Endodermal cell (in vitro differentiated cells): ENCODE data around the gene UROD. TPM values are rescaled to one million over a fixed set of nuclear protein-coding genes. Genes with fewer than 3 reads are reported as not detected.

Experiments
- DNase-seq: peaks from one replicate; pipeline ENCODE4 v3.0.0-alpha.2; 2017
- H3K27ac ChIP-seq: 2 replicates; pipeline ENCODE4 v1.5.1; 2013; ENCODE audit warnings: mild to moderate bottlenecking, low read depth, low read length, moderate library complexity
- H3K27me3 ChIP-seq: 2 replicates; pipeline ENCODE4 v1.6.1; 2013; ENCODE audit warnings: mild to moderate bottlenecking, low read length, moderate library complexity; ENCODE audit not compliant: insufficient read depth, control insufficient read depth, poor library complexity, severe bottlenecking
- H3K36me3 ChIP-seq: 2 replicates; pipeline ENCODE4 v1.7.0; 2013; ENCODE audit warnings: mild to moderate bottlenecking, low read length, moderate library complexity; ENCODE audit not compliant: control insufficient read depth, insufficient read depth
- H3K4me1 ChIP-seq: one replicate; pipeline ENCODE4 v1.7.0; 2013; ENCODE audit warnings: low read length; ENCODE audit not compliant: control insufficient read depth, insufficient read depth
- H3K4me3 ChIP-seq: 2 replicates; pipeline ENCODE4 v1.5.1; 2013; ENCODE audit warnings: mild to moderate bottlenecking, low read length, moderate library complexity
- H3K9ac ChIP-seq: 2 replicates; pipeline ENCODE4 v1.6.1; 2013; ENCODE audit warnings: mild to moderate bottlenecking, low read length, moderate library complexity; ENCODE audit not compliant: poor library complexity, severe bottlenecking; ENCODE audit errors: extremely low read depth
- H3K9me3 ChIP-seq: 2 replicates; pipeline ENCODE4 v1.6.1; 2013; ENCODE audit warnings: mild to moderate bottlenecking, low read length, moderate library complexity; ENCODE audit not compliant: control insufficient read depth
- H3K27ac Mint-ChIP-seq: 2 replicates; pipeline ENCODE4 v1.8.0; 2020; ENCODE audit warnings: mixed read lengths
- H3K27me3 Mint-ChIP-seq: 2 replicates; pipeline ENCODE4 v1.8.0; 2021; ENCODE audit warnings: mild to moderate bottlenecking, mixed read lengths; ENCODE audit not compliant: insufficient read depth
- H3K36me3 Mint-ChIP-seq: 2 replicates; pipeline ENCODE4 v1.8.0; 2020; ENCODE audit warnings: low read depth, mixed read lengths
- H3K4me1 Mint-ChIP-seq: 2 replicates; pipeline ENCODE4 v1.8.0; 2020; ENCODE audit warnings: mixed read lengths
- H3K4me3 Mint-ChIP-seq: 2 replicates; pipeline ENCODE4 v1.8.0; 2020; ENCODE audit warnings: mild to moderate bottlenecking, moderate library complexity, mixed read lengths
- H3K9me3 Mint-ChIP-seq: 2 replicates; pipeline ENCODE4 v1.8.0; 2020; ENCODE audit warnings: mild to moderate bottlenecking, mixed read lengths
- WGBS, 2 experiments: methylation state at CpG; one replicate each; pipeline versions ENCODE4 v1.1.5 to v1.1.7; 2013; ENCODE audit warnings: missing lambda C conversion rate in 2 of 2, mixed read lengths in 1 of 2; ENCODE audit not compliant: insufficient coverage in 1 of 2, insufficient read length in 1 of 2; 5-methylcytosine and 5-hydroxymethylcytosine counted together
- total RNA-seq, 2 donors: library from RNA; stranded (reverse); fragmentation: NEBNext Ultra II Directional in 1 of 2; extraction: Animal tissue kit (Norgen Biotek cat#: 25700) in 1 of 2; gene quantifications; 2 replicates in 1 of 2; 3 replicates in 1 of 2; pipeline ENCODE4 v1.2.1, GENCODE V29; 2021
- TF ChIP-seq, protein P1 (sequence below): fragments of 200-600 bp; sonication (generic); conservative IDR thresholded peaks from 2 replicates; pipeline ENCODE4 v1.5.0; 2021; ENCODE audit warnings: antibody characterized with exemption, mild to moderate bottlenecking

The UROD gene
- total RNA-seq, 2 donors from 2014 or later = 86.8 to 107 TPM

DNA sequence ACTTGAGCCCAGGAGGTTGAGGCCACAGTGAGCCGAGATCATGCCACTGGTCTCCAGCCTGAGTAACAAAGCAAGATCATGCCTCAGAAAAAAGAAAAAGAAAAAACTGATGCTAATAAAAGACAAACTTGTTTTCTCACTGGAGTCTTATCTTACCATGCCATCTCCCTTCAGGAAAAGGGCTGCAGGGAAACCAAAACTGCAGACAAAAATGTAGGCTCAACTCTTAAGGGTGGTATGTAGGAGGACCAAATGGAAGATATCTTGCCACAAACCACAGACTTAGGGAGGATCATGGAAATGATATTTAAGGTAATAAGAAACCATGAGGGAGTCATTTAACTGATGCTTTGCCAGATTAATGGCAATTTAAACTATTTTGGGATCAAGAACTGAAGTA lies 32.9 kb downstream of the UROD start:
- H3K36me3 Mint-ChIP-seq = peaks cover 11% of the 10 kb centered on the region
- H3K27ac Mint-ChIP-seq = no peak overlapping the region
- no peak overlapping the region for H3K9ac ChIP-seq
- peaks cover 4% of the 10 kb centered on the region for H3K9me3 ChIP-seq
- peaks cover 8% of the 10 kb centered on the region for H3K4me1 ChIP-seq
- peaks cover 5% of the 10 kb centered on the region for H3K4me1 Mint-ChIP-seq
- H3K4me3 Mint-ChIP-seq = no peak overlapping the region
- no peak for DNase-seq
- no peaks in the 10 kb centered on the region for H3K27me3 Mint-ChIP-seq
- WGBS, 2 experiments = 96 to 100% methylated on average over 1 of the region's 1 CpG
- H3K36me3 ChIP-seq = peaks cover 60% of the 10 kb centered on the region
- TF ChIP-seq, protein P1, sequence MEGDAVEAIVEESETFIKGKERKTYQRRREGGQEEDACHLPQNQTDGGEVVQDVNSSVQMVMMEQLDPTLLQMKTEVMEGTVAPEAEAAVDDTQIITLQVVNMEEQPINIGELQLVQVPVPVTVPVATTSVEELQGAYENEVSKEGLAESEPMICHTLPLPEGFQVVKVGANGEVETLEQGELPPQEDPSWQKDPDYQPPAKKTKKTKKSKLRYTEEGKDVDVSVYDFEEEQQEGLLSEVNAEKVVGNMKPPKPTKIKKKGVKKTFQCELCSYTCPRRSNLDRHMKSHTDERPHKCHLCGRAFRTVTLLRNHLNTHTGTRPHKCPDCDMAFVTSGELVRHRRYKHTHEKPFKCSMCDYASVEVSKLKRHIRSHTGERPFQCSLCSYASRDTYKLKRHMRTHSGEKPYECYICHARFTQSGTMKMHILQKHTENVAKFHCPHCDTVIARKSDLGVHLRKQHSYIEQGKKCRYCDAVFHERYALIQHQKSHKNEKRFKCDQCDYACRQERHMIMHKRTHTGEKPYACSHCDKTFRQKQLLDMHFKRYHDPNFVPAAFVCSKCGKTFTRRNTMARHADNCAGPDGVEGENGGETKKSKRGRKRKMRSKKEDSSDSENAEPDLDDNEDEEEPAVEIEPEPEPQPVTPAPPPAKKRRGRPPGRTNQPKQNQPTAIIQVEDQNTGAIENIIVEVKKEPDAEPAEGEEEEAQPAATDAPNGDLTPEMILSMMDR = no peak
- H3K27ac ChIP-seq = no peak overlapping the region
- H3K9me3 Mint-ChIP-seq = no peaks in the 10 kb centered on the region
- no peak overlapping the region for H3K4me3 ChIP-seq
- H3K27me3 ChIP-seq = no peaks in the 10 kb centered on the region

DNA sequence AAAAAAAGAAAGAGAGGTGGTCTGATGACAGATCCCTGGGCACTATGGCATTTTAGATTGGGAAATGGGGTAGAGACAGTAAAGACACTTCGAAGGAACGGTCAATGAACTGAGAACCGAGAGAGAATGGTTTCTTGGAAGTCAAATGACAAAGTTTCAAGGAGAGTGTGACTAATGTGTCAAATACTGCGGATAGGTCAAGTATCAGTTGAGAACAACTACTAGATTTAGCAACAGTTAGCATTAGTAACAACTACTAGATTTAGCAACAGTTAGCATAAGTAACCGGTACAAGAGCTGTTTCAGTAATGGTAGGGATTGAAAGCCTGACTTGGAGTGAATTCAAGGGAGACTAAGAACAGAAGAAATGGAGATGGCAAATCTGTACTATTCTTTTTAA lies 35.0 kb downstream of the UROD start:
- Histone ChIP-seq H3K4me1 (peaks cover 8% of the 10 kb centered on the region), H3K36me3 (peaks cover 67% of the 10 kb centered on the region), H3K9ac (no peak overlapping the region), H3K4me3 (no peak overlapping the region), H3K9me3 (peaks cover 4% of the 10 kb centered on the region), H3K27ac (no peak overlapping the region), H3K27me3 (no peaks in the 10 kb centered on the region)
- TF ChIP-seq, protein P1 = no peak
- no peaks in the 10 kb centered on the region for H3K9me3 Mint-ChIP-seq
- WGBS, 2 experiments = 91 to 100% methylated on average over 5 of the region's 5 CpGs
- H3K4me3 Mint-ChIP-seq = no peak overlapping the region
- peaks cover 11% of the 10 kb centered on the region for H3K36me3 Mint-ChIP-seq
- no peak for DNase-seq
- H3K27ac Mint-ChIP-seq = no peak overlapping the region
- no peaks in the 10 kb centered on the region for H3K27me3 Mint-ChIP-seq
- H3K4me1 Mint-ChIP-seq = peaks cover 5% of the 10 kb centered on the region

DNA sequence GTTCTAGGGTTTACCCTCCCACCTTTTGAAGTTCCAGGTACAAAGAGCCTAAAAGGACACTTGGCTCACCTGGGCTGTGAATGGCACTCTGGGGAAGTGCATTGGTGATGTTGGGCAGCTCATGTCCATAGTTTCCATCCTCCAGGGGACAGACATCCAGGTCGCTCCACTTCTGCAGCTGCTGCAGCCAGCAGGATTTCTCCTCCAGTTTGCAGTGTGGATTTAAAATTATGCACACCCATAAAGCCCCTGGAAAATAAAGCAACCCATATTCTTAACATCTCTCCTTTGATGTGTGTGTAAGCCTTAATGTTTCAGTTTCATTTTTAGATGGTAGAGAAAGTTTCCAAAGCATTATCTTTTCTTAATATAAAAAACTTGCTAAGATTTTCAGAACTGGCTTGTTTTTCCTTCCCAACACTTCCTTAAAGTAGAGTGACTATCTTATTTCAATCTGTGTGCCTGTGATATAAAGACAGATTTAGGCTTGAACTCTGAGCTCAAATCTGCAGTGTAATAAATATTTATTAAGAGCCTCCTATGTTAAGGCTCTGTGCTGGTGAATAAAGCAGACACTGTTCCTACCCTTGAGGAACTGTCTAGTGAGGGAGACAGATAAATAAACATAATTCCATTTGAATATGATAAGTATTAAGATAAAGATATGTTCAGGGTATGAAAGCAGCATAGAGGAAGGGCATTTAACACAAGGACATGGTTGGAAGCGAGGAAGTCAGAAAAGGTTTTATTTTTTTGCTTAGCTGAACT lies 39.1 kb downstream of the UROD start:
- WGBS, 2 experiments = 100% methylated on average over 1 to 2 of the region's 2 CpGs
- H3K9me3 Mint-ChIP-seq = no peaks in the 10 kb centered on the region
- peaks cover 25% of the 10 kb centered on the region for H3K36me3 Mint-ChIP-seq
- Histone ChIP-seq H3K27ac (no peak overlapping the region), H3K36me3 (peaks cover 56% of the 10 kb centered on the region), H3K9me3 (no peaks in the 10 kb centered on the region), H3K27me3 (no peaks in the 10 kb centered on the region), H3K9ac (no peak overlapping the region), H3K4me1 (no peaks in the 10 kb centered on the region), H3K4me3 (no peak overlapping the region)
- no peak for DNase-seq
- H3K27ac Mint-ChIP-seq = no peak overlapping the region
- H3K4me3 Mint-ChIP-seq = no peak overlapping the region
- TF ChIP-seq, protein P1 = no peak
- no peaks in the 10 kb centered on the region for H3K27me3 Mint-ChIP-seq
- peaks cover 4% of the 10 kb centered on the region for H3K4me1 Mint-ChIP-seq
